Hematopoietic multipotent progenitor cell treated with erythropoietin and hydrocortisone succinate and interleukin-3 and kit ligand, for 15 days (in vitro differentiated cells): ENCODE results near the gene FREY1.

Experiments
- DNase-seq: peaks from one replicate; pipeline ENCODE4 v3.0.0-alpha.2; 2015; ENCODE audit warnings: low spot score

The FREY1 gene

DNA sequence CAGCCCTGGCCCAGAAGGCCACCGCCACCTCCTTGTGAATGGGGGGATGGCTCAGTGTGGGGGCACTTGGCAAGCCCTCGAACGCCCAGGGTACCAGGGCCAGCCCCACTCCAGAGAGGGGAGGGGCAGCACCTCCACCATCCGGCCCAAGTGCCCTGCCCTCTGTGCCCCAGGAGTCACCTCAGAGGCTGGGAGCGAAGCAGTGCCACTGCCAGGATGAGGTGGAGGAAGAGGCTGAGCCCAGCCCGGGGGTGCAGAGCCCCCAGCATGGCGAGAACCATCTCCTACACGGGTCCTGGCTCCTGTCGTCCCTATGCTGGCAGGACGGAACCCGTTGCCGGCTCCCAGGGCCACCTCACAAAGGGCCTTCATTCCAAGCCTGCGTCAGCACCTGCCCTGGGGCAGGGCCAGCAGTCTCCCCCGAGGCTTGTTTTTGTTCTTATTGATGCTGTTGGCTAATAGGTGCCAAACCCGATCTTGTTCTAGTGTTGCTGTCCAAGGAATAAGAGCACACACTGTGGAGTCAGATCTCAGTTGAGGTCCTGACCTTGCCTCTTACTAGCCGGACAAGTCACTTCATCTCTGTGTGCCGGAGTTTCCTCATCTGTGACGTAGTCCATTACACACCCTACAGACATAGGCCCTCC is at the start of gene FREY1:
TSS of gene FREY1 (minus strand) at position 307 of the 647 bp plus-strand sequence. CDS start at position 281, 26 bp downstream.
- DNase-seq, result no peak

DNA sequence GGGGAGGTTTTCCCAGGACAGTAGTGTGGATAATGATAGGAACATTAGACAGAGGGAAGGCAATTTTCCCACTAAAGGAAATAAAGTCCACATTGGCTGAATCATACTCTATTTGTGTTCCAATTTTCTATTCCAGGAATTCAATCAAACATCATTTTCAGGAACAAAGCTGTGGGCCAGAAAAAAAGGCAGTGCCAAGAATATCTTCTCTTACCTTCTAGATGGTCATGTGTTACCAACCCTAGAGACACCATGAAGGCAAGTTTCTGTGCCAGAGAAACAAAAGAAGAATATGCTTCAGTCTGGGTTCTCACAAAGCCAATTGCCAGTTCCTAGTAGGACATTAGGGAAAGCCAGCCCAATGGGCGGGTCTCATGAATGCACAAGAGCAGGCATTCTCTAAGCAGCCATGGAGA is 42.9 kb upstream of the FREY1 start:
- DNase-seq, result no peak

GRCh38 chr11:45948356-45948755 is 41.3 kb upstream of the FREY1 start:
- DNase-seq, result no peak

DNA sequence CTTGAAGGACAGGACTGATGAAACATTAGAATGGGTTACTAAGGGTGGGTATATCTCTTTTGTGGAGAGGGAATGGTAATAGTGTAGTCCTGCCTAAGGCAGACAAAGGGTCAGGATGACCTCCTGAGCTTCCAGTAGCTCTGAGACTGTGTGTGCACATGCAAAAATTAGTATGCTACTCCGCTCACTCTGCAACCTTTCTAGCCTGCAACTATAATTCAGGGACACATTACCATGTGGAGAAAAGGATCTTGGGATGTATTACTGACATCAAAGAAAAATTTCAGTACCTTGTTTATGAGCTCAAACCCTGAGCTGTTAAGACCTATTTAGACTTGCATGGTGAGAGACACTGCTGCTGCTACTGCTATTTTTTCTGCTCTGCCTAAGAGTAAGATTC is 40.8 kb upstream of the FREY1 start:
- DNase-seq, result no peak

- no peak for DNase-seq
Measured at GRCh38 chr11:45945397-45945999, 38.4 kb upstream of the FREY1 start.

GRCh38 chr11:45942381-45942780 is 35.3 kb upstream of the FREY1 start:
- DNase-seq, result no peak

DNA sequence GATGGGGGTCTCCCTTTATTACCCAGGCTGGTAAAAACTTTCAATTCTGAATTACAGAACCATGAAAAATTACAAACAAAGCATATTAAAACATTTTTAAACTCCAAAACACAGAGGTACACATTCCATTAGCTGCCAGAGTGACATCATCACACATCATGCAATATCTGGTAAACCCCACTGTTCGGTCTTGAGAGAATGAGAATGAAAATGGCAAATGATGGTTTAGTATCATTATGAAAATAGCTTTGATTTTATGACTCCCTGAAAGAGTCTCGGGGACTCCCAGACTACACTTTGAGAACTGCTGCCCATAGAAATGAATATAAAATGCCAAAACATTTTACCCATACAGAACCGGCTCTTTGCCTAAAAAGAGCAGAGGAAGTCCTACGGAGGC is 34.2 kb upstream of the FREY1 start:
- DNase-seq, result no peak

GRCh38 chr11:45939836-45940235 is 32.8 kb upstream of the FREY1 start:
- DNase-seq, result no peak

DNA sequence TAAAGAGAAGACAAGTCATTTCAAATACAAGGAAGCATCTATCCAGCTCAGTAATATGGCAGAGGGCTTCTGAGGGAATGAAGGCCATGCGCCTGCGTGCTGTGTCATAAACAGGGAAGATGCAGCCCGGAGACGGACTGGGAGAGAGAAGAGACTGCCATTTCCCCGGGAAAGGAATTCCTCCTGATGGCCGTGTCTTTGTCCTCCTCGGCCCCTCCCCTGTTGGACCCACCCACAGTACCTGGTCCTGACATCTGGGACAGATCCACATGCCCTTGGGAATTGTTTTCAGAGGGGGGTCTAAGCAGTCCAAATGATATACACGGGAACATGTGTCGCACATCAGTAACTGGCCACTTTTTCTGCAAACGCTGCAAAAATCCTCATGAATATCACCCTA is 30.8 kb upstream of the FREY1 start:
- DNase-seq, result no peak

- DNase-seq, result no peak
Measured at GRCh38 chr11:45936511-45937054, 29.5 kb upstream of the FREY1 start.

GRCh38 chr11:45935349-45936064 is 28.4 kb upstream of the FREY1 start:
- no peak for DNase-seq

DNA sequence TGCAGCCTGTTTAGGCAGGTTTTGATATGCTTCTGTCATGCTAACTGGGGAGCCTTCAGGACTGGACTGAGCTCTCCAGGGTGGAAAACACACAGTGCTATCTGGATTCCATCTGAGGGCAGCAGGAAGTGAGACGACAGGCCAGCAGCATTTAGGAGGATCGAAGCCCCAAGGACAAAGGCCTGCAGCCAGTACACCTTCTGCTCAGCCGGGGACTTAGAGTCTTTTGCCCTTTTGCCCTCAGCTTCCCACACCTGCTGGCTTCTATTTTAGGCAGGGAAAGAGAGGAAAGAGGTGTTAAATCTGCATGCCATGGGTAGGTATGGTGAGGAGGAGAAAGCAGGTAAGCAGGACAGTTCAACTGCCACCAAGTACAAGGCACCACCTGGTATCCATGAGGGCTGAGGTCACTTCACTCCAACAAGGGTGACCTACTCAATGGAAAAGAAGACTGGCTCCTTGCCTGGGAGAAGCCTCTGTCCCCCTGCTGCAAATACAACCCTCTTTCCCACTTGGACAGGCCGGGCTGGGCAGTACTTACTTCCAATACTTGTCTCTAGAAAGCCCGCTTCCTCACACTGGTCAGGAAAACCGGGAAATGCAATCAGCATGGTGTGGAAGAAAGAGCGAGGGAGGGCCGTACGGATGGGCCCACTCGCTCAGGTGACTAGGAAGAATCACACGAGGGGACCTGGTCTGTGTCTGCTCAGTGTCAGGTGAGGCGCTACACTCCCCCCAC is 27.7 kb upstream of the FREY1 start:
- no peak for DNase-seq

- no peak for DNase-seq
Measured at GRCh38 chr11:45933846-45934579, 26.9 kb upstream of the FREY1 start.

DNA sequence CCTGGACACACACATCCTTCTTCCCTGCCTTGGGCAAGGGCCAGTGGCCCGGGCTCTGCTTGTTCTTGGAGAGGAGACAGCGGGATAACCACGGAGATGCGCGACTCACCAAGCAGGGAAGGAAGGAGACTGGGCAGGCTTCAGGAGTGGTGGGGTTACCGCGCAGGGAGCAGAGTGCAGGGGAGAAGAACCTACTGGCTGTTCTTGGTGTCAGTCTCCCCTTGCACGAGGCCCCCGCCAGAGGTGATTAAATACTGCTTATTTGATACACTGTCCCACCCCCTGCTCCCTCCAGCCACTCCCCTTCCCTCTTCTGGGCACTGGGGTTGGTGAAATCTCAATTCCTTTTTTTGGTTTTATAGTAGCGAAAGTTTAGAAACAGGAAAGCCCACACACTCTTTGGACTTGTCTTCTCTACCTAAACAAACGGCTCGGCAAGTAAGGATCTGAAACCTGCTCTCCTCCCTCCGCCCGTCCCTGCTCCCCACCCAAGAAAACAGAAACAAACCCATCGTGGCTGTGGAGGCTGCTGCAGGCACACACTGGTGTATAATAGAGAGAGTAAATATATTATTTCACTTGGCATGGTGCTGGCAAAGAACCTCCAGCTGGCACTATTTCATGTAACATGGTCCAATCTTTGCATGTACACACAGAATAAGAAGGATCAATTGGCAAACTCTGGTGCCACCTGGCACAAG is 26.2 kb upstream of the FREY1 start:
- no peak for DNase-seq

GRCh38 chr11:45932217-45932616 is 25.1 kb upstream of the FREY1 start:
- DNase-seq, result no peak

DNA sequence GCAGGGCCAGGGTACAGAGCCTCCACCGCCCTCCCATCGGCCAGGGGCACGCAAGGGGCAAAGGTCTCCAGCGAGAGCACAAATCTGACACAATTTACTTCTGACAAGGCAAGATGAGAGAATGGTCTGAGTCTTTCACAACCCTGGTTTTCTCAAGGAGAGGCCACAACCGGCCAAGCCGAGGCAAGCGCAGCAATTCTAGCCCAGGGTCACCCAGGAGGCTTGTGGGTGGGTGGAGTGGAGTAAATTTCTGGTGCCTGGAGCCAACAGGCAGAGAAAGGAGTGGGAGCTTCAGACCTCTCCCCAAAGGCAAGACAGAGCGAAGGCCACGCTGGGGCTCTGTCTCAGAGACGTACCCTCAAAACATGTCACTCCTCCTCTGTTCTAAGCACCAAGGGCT is 24.7 kb upstream of the FREY1 start:
- DNase-seq, result no peak

GRCh38 chr11:45930951-45931570 is 24.0 kb upstream of the FREY1 start:
- DNase-seq, result no peak

DNA sequence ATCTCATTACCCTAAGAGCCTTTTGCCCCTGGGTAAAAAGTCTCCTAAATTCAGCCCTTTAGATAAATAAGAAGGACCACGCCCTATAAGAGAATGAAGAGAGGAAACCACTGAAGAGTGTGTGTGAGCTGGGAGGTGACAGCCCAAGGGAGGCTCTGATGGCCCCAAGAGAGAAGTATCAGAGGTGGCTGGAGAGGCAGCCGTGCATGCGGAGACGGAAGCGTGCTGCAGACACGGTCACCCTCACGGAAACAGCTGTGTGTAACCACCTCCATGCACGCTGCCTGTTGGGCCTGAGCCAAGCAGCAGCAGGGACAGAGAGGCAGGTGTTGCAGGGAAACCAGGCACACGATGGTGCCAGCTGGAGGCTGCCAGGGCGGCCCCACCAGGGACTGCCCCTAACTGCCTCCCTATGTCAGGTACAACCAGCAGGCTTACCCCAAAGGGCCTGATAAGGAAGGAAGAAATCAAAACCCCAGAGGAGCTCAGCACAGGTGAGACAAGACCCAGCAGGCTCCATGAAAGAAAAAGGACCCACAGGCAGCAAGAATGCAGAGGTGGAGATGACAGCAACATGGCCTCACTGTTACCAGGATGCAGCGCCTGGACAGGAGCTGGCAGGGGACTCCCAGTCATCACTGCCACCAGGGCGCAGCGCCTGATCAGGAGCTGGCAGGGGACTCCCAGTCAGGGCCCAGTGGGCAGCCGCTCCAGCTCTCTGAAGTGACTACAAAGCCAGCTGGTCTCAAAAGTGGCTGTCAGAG is 23.1 kb upstream of the FREY1 start:
- no peak for DNase-seq

DNA sequence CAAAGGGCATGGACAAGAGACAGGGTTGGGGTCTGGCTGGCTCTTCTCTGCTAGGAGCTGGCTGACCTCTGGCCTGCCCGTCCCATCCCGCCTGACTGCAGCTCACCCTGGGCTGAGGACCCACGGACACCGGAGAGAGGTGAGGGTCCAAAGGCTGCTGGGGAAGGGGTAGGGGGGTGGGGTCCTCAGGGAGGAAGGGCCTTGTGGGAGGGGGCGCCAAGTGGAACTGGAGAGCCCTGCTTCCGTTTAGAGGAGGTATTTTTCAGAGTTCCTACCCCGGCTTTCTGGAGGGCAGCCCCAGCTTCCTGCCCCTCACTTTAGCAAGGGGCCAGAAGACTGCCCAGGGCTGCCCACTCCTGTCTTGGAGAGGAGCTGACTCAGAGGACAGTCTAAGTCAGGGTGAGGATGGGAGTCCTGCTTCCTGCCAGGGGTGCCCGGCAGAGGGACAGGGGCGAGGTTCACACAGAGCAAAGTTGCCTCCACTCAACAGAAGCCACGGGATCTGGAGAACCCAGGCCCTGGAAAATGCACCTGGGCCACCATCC is 22.5 kb upstream of the FREY1 start:
- DNase-seq, result no peak
